Sigmoid colon (tissue), 4 donors: ENCODE measurements around the gene MAP2.

Experiments used
- POLR2A ChIP-seq, 2 donors: fragments of 450-650 bp; IDR thresholded peaks; one replicate each; pipeline ENCODE4 v1.6.1; 2016; ENCODE audit warnings: antibody characterized with exemption in 2 of 2, mild to moderate bottlenecking in 2 of 2, moderate library complexity in 2 of 2
- POLR2AphosphoS5 ChIP-seq, 4 donors: sonication (generic); formaldehyde crosslinking; IDR thresholded peaks; one replicate each; pipeline ENCODE4 v1.6.1; 2017; ENCODE audit warnings: antibody characterized with exemption in 4 of 4
- TF ChIP-seq, protein P1 (sequence below), 4 experiments: fragments of 450-650 bp in 3 of 4; fragments of 200-600 bp in 1 of 4; IDR thresholded peaks; one replicate each; pipeline ENCODE4 v1.5.1; 2016 to 2019; ENCODE audit warnings: antibody characterized with exemption in 4 of 4, mild to moderate bottlenecking in 3 of 4, moderate library complexity in 2 of 4

DNA sequence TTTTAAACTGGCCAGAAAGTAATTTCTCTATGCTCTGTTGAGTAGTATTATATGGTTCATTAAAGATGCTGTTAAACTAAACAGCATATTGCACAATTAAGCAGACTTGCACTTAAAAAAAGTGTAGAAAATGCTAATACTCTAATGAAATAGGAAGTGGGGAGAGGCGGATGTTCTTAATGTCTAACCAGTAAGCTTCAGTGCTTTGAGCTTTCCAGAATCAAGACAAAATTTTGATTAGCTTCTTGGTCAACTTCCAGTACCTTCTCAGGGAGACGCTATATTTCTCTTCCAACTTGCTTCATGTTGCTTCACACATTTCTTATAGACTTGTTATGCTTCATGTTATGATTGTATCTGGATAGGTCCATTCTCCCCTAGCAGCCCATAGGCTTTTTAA, 89.1 kb downstream of the MAP2 start:
- TF ChIP-seq, protein P1, sequence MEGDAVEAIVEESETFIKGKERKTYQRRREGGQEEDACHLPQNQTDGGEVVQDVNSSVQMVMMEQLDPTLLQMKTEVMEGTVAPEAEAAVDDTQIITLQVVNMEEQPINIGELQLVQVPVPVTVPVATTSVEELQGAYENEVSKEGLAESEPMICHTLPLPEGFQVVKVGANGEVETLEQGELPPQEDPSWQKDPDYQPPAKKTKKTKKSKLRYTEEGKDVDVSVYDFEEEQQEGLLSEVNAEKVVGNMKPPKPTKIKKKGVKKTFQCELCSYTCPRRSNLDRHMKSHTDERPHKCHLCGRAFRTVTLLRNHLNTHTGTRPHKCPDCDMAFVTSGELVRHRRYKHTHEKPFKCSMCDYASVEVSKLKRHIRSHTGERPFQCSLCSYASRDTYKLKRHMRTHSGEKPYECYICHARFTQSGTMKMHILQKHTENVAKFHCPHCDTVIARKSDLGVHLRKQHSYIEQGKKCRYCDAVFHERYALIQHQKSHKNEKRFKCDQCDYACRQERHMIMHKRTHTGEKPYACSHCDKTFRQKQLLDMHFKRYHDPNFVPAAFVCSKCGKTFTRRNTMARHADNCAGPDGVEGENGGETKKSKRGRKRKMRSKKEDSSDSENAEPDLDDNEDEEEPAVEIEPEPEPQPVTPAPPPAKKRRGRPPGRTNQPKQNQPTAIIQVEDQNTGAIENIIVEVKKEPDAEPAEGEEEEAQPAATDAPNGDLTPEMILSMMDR (IDR thresholded peaks at IDR 0.05): no peak
- no peak for TF ChIP-seq POLR2AphosphoS5 (IDR thresholded peaks at IDR 0.05)
- TF ChIP-seq POLR2A (IDR thresholded peaks at IDR 0.05): no peak
